LNCaP clone FGC (cell line): ENCODE measurements around the gene CLASRP.
A peak's percentile ranks its signal among the peaks of the same experiment; 100 is the strongest.

Experiments used
- DNase-seq: peaks from one replicate; pipeline ENCODE4 v3.0.0-alpha.2; 2011; ENCODE audit warnings: low read depth
- H3K4me3 ChIP-seq: 2 replicates; pipeline ENCODE4 v1.5.1; 2011; ENCODE audit warnings: mild to moderate bottlenecking, low read depth, low read length, control low read depth
- TF ChIP-seq, protein P1 (sequence below): IDR thresholded peaks from 2 replicates; pipeline ENCODE4 v1.5.1; 2012; ENCODE audit warnings: mild to moderate bottlenecking; ENCODE audit not compliant: control insufficient read depth, insufficient read depth; ENCODE audit errors: extremely low read depth

CLASRP gene

DNA sequence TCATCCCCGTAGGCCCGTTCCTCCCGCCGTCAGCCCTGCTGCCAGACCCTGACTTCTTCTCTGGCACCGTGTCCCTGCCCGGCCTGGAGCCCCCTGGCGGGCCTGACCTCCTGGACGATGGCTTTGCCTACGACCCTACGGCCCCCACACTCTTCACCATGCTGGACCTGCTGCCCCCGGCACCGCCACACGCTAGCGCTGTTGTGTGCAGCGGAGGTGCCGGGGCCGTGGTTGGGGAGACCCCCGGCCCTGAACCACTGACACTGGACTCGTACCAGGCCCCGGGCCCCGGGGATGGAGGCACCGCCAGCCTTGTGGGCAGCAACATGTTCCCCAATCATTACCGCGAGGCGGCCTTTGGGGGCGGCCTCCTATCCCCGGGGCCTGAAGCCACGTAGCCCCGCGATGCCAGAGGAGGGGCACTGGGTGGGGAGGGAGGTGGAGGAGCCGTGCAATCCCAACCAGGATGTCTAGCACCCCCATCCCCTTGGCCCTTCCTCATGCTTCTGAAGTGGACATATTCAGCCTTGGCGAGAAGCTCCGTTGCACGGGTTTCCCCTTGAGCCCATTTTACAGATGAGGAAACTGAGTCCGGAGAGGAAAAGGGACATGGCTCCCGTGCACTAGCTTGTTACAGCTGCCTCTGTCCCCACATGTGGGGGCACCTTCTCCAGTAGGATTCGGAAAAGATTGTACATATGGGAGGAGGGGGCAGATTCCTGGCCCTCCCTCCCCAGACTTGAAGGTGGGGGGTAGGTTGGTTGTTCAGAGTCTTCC lies 1.3 kb upstream of the CLASRP start:
- no peak overlapping the region for H3K4me3 ChIP-seq
- DNase-seq: no peak
- TF ChIP-seq, protein P1, sequence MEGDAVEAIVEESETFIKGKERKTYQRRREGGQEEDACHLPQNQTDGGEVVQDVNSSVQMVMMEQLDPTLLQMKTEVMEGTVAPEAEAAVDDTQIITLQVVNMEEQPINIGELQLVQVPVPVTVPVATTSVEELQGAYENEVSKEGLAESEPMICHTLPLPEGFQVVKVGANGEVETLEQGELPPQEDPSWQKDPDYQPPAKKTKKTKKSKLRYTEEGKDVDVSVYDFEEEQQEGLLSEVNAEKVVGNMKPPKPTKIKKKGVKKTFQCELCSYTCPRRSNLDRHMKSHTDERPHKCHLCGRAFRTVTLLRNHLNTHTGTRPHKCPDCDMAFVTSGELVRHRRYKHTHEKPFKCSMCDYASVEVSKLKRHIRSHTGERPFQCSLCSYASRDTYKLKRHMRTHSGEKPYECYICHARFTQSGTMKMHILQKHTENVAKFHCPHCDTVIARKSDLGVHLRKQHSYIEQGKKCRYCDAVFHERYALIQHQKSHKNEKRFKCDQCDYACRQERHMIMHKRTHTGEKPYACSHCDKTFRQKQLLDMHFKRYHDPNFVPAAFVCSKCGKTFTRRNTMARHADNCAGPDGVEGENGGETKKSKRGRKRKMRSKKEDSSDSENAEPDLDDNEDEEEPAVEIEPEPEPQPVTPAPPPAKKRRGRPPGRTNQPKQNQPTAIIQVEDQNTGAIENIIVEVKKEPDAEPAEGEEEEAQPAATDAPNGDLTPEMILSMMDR: no peak

DNA sequence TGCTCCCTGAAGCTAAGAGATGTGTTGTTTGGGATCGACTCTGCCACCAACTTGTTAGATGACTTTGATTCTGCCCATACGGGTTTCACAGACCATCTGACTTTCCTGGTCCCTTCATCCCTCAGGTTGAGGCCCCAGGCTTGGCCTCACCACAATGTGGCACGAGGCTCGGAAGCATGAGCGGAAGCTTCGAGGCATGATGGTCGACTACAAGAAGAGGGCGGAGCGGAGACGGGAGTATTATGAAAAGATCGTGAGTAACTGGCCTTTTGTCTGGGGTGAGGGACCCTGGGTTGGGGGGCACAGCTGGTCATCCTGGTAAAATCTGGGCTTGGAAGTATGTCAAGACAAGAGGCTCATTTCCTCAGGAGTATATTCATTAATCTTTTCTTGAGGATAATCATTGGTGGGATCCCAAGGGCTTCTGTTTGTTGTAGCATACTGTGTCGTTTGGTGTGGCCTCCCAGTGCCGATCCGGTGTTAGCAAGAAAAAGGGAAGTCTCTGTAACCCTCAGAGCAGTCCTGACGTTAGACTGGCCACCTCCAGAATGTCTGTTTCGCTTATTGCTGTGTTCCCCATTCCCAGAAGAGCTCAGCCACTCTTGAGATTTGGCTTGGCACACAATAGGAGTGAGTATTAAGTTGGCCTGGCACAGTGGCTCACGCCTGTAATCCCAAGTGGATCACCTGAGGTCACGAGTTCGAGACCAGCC lies 1.4 kb downstream of the CLASRP start:
- peak overlapping the region; percentile 68 for H3K4me3 ChIP-seq
- DNase-seq: no peak
- TF ChIP-seq, protein P1: no peak

DNA sequence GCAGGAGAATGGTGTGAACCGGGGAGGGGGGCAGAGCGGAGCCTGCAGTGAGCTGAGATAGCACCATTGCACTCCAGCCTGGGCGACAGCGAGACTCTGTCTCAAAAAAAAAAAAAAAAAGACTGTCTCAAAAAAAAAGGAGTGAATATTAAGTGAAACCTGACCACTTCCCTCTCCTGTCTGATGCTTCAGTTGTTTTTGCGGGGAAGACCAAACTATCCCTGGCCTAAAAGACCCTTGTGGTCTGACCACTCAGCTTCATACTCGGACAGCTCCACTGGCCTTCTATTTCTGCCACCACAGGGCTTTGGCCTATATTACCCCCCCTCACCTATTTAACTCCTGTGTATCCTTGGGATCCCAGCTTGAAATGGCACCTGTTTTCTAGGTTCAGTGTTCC lies 2.3 kb downstream of the CLASRP start:
- TF ChIP-seq, protein P1: no peak
- no peak overlapping the region for H3K4me3 ChIP-seq
- no peak for DNase-seq

DNA sequence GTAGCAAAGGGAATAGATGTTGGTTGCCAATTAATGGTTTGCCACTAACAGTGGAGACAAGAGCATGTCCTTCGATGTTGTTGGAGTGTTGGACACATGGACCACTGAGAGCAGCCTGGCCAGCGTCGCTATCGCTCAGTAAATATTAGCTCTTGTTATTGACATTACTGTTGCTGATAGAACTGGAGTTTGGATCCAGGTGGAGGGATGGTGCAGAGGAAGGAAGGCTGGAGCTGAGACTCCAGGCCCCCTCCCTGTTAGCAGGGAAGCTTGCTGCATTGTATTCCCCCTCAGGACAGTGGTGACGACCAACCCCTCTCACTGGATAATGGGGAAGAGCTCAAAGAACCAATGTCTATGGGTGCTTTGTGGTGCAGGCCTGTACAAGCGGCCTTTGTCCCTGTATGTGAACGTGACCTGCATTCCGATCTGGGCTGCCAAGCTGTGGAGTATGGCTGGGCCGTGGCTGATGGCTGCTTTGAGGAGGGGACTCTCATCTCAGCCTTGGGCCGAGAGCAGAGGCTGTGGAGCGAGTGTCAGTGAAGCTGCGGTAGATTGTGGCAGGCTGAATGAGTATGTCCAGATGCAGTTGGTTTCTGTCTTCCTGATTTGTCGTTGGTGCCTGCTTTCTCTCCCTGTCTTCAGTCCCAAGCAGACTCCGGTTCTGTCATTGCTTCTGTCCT lies 7.0 kb downstream of the CLASRP start:
- TF ChIP-seq, protein P1: no peak
- peak overlapping the region; percentile 28; the same call in 1 of the 2 replicates for H3K4me3 ChIP-seq
- DNase-seq: no peak

DNA sequence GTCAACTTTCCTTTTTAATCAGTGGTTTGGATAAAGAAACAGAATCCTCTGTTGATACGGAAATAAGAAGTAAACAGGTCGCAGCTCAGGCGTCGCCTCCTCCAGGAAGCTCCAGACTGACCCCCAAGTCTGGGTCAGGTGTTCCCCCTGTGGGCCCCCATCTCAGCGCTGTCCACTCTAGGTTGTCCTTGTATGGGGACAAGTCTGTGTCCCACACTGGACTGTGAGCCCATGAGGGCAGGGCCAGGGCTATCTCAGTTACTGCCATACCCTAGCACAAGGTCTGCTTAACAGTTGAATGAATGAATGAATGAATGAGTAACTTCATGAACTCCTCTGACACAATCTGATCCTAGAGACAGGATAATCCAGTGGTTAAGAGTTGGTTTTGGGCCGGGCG lies 7.5 kb downstream of the CLASRP start:
- H3K4me3 ChIP-seq: no peak overlapping the region
- no peak for DNase-seq
- TF ChIP-seq, protein P1: no peak

DNA sequence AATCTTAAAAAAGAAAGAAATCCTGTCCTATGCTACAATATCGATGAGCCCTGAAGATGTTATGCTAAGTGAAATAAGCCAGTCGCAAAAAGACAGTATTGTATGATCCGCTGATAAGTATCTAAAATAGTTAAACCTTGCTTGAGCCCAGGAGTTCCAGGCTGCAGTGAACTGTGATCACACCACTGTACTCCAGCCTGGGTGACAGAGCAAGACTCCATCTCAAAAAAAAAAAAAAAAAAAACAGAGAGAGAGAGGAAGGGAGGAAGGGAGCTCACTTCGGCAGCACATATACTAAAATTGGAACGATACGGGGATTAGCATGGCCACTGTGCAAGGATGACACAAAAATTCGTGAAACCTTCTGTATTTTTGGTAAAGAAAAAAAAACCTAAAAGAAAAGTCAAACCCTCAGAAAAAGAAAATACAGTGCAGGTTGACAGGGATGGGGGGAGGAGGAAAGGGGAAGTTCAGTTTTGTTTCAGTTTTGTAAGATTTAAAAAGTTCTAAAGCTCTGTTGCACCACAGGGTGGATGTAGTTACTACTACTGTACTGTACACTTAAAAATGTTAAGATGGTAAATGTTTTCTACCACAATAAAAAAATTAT lies 8.4 kb downstream of the CLASRP start:
- H3K4me3 ChIP-seq: no peak overlapping the region
- DNase-seq: no peak

More for the DNA sequence above, 8.4 kb downstream of the CLASRP start:
- TF ChIP-seq, protein P1: no peak
